Effector CD8-positive, alpha-beta T cell (primary cell): Measurements from ENCODE around the gene ALG3.
"Not testable (repeated sequence)": the region's sequence is repeated elsewhere in the genome, so short reads cannot be mapped to it uniquely, and the experiment has no call there.

Source experiments
- DNase-seq: peaks from one replicate; lab custom pipeline; 2025; lab: John Stamatoyannopoulos, UW
- total RNA-seq, 4 experiments: gene quantifications; one replicate each; lab custom pipeline; 2026; lab: John Stamatoyannopoulos, UW

Gene ALG3
- total RNA-seq = 14.3 to 34.9 (median 18.1) reads per million in 4 experiments

GRCh38 chr3:184248454-184249411, at the start of gene ALG3:
Gene ALG3 (minus strand): TSS chr3:184248962. CDS start chr3:184248940, 22 bp downstream.
- DNase-seq = peak; percentile 76

GRCh38 chr3:184296616-184297015, 47.9 kb upstream of the ALG3 start:
- no peak for DNase-seq

GRCh38 chr3:184295771-184296170, 47.0 kb upstream of the ALG3 start:
- DNase-seq = no peak

- DNase-seq = no peak
Observed at GRCh38 chr3:184291738-184292445, 43.1 kb upstream of the ALG3 start.

GRCh38 chr3:184291044-184291737, 42.4 kb upstream of the ALG3 start:
- DNase-seq = no peak

GRCh38 chr3:184290331-184290730, 41.6 kb upstream of the ALG3 start:
- no peak for DNase-seq

- peak; percentile 21 for DNase-seq
Observed at GRCh38 chr3:184289426-184289938, 40.7 kb upstream of the ALG3 start.

GRCh38 chr3:184284696-184285095, 35.9 kb upstream of the ALG3 start:
- DNase-seq = no peak

GRCh38 chr3:184283681-184284080, 34.9 kb upstream of the ALG3 start:
- no peak for DNase-seq

GRCh38 chr3:184282941-184283340, 34.2 kb upstream of the ALG3 start:
- DNase-seq = no peak

- DNase-seq = no peak
Observed at GRCh38 chr3:184277366-184277765, 28.6 kb upstream of the ALG3 start.

- no peak for DNase-seq
Observed at GRCh38 chr3:184275961-184276910, 27.5 kb upstream of the ALG3 start, which contains the start of gene ECE2. Gene ECE2 (plus strand): TSS chr3:184276022. CDS start chr3:184276154, 132 bp downstream.

- no peak for DNase-seq
Observed at GRCh38 chr3:184275381-184275701, 26.6 kb upstream of the ALG3 start.

- DNase-seq = no peak
Observed at GRCh38 chr3:184272269-184272668, 23.5 kb upstream of the ALG3 start.

GRCh38 chr3:184267249-184267648, 18.5 kb upstream of the ALG3 start:
- DNase-seq = not testable (repeated sequence)

- DNase-seq = no peak
Observed at GRCh38 chr3:184262764-184263179, 14.0 kb upstream of the ALG3 start.

- no peak for DNase-seq
Observed at GRCh38 chr3:184261854-184262763, 13.3 kb upstream of the ALG3 start.

GRCh38 chr3:184261270-184261853, 12.6 kb upstream of the ALG3 start, which contains the start of gene CAMK2N2:
Gene CAMK2N2 (minus strand): TSS chr3:184261553. CDS start chr3:184261285, 268 bp downstream.
- DNase-seq = peak; percentile 12

- DNase-seq = no peak
Observed at GRCh38 chr3:184260724-184261269, 12.0 kb upstream of the ALG3 start.
